Body of pancreas (tissue), 4 donors: ENCODE measurements around the gene NACC1.

Experiments
- POLR2A ChIP-seq, 3 donors: fragments of 450-650 bp; IDR thresholded peaks; one replicate each; pipeline ENCODE4 v1.6.1; 2016; ENCODE audit warnings: antibody characterized with exemption in 3 of 3, mild to moderate bottlenecking in 2 of 3
- TF ChIP-seq, protein P1 (sequence below), 7 experiments: fragments of 450-650 bp in 4 of 7; fragments of 200-600 bp in 3 of 7; sonication (generic) in 3 of 7; IDR thresholded peaks; one replicate each; pipeline ENCODE4 v1.5.1; 2016 to 2019; ENCODE audit warnings: antibody characterized with exemption in 7 of 7

DNA sequence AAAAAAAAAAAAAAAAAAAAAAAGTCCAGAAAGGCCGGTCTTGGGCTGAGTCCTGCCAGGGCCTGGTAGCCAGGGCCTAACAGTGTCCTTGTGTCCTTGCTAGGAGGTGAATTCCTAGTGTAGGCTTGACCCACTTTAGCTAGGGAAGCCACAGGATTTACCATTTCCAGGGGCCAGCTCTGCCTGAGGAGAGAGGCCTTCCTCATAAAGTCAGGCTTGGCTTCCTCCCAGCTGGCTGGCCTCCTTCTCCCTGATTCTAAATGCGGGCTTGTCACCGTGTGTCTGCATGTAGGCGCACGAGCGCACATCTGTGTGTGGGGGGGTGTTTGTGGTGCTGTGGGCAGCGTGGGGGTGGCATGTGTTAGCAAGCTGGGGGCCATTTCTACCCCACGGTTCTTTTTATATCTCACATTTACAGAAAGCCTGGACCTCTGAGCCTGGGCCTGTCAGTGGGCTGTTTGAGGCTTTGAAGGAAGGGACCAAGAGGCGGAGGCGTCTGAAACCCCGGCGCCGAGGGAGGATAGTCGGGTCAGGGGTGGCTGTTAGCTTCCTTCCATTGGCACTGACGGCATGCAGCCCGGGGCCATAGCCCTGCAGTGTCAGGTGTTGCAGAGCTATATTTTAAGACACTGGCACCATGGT is 63.8 kb downstream of the NACC1 start:
- no peak for TF ChIP-seq POLR2A (IDR thresholded peaks at IDR 0.05)
- TF ChIP-seq, protein P1, sequence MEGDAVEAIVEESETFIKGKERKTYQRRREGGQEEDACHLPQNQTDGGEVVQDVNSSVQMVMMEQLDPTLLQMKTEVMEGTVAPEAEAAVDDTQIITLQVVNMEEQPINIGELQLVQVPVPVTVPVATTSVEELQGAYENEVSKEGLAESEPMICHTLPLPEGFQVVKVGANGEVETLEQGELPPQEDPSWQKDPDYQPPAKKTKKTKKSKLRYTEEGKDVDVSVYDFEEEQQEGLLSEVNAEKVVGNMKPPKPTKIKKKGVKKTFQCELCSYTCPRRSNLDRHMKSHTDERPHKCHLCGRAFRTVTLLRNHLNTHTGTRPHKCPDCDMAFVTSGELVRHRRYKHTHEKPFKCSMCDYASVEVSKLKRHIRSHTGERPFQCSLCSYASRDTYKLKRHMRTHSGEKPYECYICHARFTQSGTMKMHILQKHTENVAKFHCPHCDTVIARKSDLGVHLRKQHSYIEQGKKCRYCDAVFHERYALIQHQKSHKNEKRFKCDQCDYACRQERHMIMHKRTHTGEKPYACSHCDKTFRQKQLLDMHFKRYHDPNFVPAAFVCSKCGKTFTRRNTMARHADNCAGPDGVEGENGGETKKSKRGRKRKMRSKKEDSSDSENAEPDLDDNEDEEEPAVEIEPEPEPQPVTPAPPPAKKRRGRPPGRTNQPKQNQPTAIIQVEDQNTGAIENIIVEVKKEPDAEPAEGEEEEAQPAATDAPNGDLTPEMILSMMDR (IDR thresholded peaks at IDR 0.05) = no peak
